HG02798 (cell line): ENCODE data around the gene RCAN3.
A peak's percentile ranks its signal among the peaks of the same experiment; 100 is the strongest.

ENCODE experiments used
- ATAC-seq: cut with Tn5 transposase; IDR thresholded peaks from one replicate; pipeline ENCODE4 v1.9.1; 2021; ENCODE audit warnings: mild to moderate bottlenecking; ENCODE audit not compliant: unreplicated experiment, poor library complexity

RCAN3 gene

GRCh38 chr1:24567792-24568388 lies 65.3 kb downstream of the RCAN3 start:
- no peak for ATAC-seq

GRCh38 chr1:24568475-24568874 lies 65.8 kb downstream of the RCAN3 start:
- ATAC-seq = no peak

GRCh38 chr1:24570265-24571125 lies 67.9 kb downstream of the RCAN3 start:
- ATAC-seq = no peak

GRCh38 chr1:24572301-24572700 lies 69.7 kb downstream of the RCAN3 start:
- ATAC-seq = no peak

- ATAC-seq = no peak
Observed at GRCh38 chr1:24575905-24576587, 73.4 kb downstream of the RCAN3 start.

GRCh38 chr1:24578846-24579245 lies 76.2 kb downstream of the RCAN3 start:
- no peak for ATAC-seq

GRCh38 chr1:24580756-24581155 lies 78.1 kb downstream of the RCAN3 start:
- ATAC-seq = no peak

GRCh38 chr1:24584171-24584647 lies 81.6 kb downstream of the RCAN3 start:
- no peak for ATAC-seq

GRCh38 chr1:24586119-24586518 lies 83.5 kb downstream of the RCAN3 start:
- no peak for ATAC-seq

GRCh38 chr1:24586970-24587820 lies 84.6 kb downstream of the RCAN3 start:
- ATAC-seq = peak; percentile 57

GRCh38 chr1:24588573-24588972 lies 85.9 kb downstream of the RCAN3 start:
- no peak for ATAC-seq

- ATAC-seq = no peak
Observed at GRCh38 chr1:24589200-24589599, 86.6 kb downstream of the RCAN3 start.
